Fibroblast of skin of left quadriceps (primary cell): ENCODE measurements around the gene SEC62.
"Not testable (repeated sequence)": the region's sequence is repeated elsewhere in the genome, so short reads cannot be mapped to it uniquely, and the experiment has no call there.

Experiments used
- DNase-seq, 2 experiments: peaks; one replicate each; pipeline ENCODE4 v3.0.0-alpha.2; 2013; ENCODE audit warnings: low read depth in 2 of 2

The SEC62 gene

GRCh38 chr3:170012683-170013400, 46.2 kb downstream of the SEC62 start:
- no peak for DNase-seq

GRCh38 chr3:170016057-170016456, 49.5 kb downstream of the SEC62 start:
- DNase-seq: no peak

- DNase-seq: not testable (repeated sequence)
Observed at GRCh38 chr3:170019306-170019705, 52.7 kb downstream of the SEC62 start.

GRCh38 chr3:170021083-170021482, 54.5 kb downstream of the SEC62 start:
- no peak for DNase-seq

- DNase-seq: no peak
Observed at GRCh38 chr3:170022336-170022735, 55.7 kb downstream of the SEC62 start.

GRCh38 chr3:170023165-170023564, 56.6 kb downstream of the SEC62 start:
- no peak for DNase-seq

GRCh38 chr3:170024581-170024980, 58.0 kb downstream of the SEC62 start:
- DNase-seq: no peak

GRCh38 chr3:170027233-170028102, 60.9 kb downstream of the SEC62 start:
- DNase-seq: no peak

- no peak for DNase-seq
Observed at GRCh38 chr3:170033489-170033888, 66.9 kb downstream of the SEC62 start.

- no peak for DNase-seq
Observed at GRCh38 chr3:170037463-170038433, 71.1 kb downstream of the SEC62 start, which contains the start of gene GPR160. TSS of gene GPR160 (plus strand) at chr3:170037995. CDS start at chr3:170083973, 45,978 bp downstream.

GRCh38 chr3:170038434-170039110, 72.0 kb downstream of the SEC62 start:
- DNase-seq: no peak

- no peak for DNase-seq
Observed at GRCh38 chr3:170040418-170040817, 73.8 kb downstream of the SEC62 start.

GRCh38 chr3:170043506-170043905, 76.9 kb downstream of the SEC62 start:
- no peak for DNase-seq

- no peak for DNase-seq
Observed at GRCh38 chr3:170044271-170044670, 77.7 kb downstream of the SEC62 start.

- no peak for DNase-seq
Observed at GRCh38 chr3:170044795-170045244, 78.2 kb downstream of the SEC62 start.

GRCh38 chr3:170046269-170047132, 79.9 kb downstream of the SEC62 start:
- no peak for DNase-seq

GRCh38 chr3:170047133-170047404, 80.5 kb downstream of the SEC62 start:
- DNase-seq: no peak
